Measurements from ENCODE around the gene NHSL2. TPM values are rescaled to one million over a fixed set of nuclear protein-coding genes. Genes with fewer than 3 reads are reported as not detected.
"Not testable (repeated sequence)": the region's sequence is repeated elsewhere in the genome, so short reads cannot be mapped to it uniquely, and the experiment has no call there.

NHSL2 gene
- total RNA-seq, 2 experiments from 2014 or later, result 0.97 TPM

GRCh38 chrX:72053508-72053907 is 142.9 kb downstream of the NHSL2 start:
- Mint-ChIP-seq H3K4me1 (ENCODE audit: low read depth) (peaks cover 3% of the 10 kb centered on the region), H3K27ac (no peak overlapping the region), H3K9me3 (no peaks in the 10 kb centered on the region), H3K36me3 (no peaks in the 10 kb centered on the region), H3K27me3 (no peaks in the 10 kb centered on the region), H3K4me3 (no peak overlapping the region)
- no peak for DNase-seq
- CTCF ChIA-PET, result no interaction called here
- POLR2A ChIA-PET, result no interaction called here
- intact Hi-C loops (cut with micrococcal nuclease), result no loop called here

DNA sequence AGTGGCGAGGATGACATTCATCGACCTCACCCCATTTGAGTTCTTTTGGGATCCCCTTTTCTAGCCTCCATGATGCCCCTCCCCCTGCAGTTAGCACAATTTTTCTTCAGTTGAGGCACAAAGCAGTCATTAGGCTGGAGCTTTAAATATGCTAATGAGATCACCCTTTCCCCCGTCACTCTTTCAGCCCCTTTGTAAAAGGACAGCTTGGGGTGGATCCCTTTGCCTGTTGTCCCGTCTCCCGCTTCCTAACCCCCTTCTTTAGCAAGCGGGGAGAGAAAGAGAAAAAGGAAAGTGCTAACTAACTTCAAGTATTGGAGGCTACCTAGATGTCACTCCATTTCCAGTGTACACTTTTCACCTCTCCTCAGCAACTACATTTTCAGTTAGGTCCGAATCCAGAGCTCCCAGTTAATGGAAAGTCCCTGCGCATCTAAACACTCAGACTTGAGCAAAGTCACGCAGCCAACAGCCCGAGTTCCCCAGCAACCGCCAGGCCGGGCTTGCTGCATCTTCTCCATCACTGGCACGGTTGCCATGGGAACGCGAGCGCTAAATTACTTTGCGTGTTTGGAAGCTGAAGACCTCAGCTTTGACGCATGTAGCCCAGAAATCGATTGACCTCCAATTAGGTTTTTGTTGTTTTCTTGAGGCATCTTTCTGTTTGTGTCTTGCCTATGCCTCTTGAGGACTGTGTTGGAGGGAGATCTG is 144.3 kb downstream of the NHSL2 start:
- no peak overlapping the region for H3K4me3 Mint-ChIP-seq
- no peaks in the 10 kb centered on the region for H3K9me3 Mint-ChIP-seq
- intact Hi-C loops (cut with micrococcal nuclease), result no loop called here
- DNase-seq, result no peak
- POLR2A ChIA-PET, result no interaction called here
- H3K4me1 Mint-ChIP-seq (ENCODE audit: low read depth), result peaks cover 7% of the 10 kb centered on the region
- CTCF ChIA-PET, result interaction anchor here (0.6 kb wide), 1 partner anchor 131 kb away, joined by 3 read pairs; no protein-coding TSS in a partner anchor
- no peak overlapping the region for H3K27ac Mint-ChIP-seq
- H3K27me3 Mint-ChIP-seq, result no peaks in the 10 kb centered on the region
- no peaks in the 10 kb centered on the region for H3K36me3 Mint-ChIP-seq

GRCh38 chrX:72057331-72057730 is 146.7 kb downstream of the NHSL2 start:
- H3K4me1 Mint-ChIP-seq (ENCODE audit: low read depth), result peaks cover 7% of the 10 kb centered on the region
- H3K4me3 Mint-ChIP-seq, result no peak overlapping the region
- DNase-seq, result no peak
- H3K36me3 Mint-ChIP-seq, result no peaks in the 10 kb centered on the region
- POLR2A ChIA-PET, result no interaction called here
- H3K9me3 Mint-ChIP-seq, result no peaks in the 10 kb centered on the region
- CTCF ChIA-PET, result no interaction called here
- H3K27ac Mint-ChIP-seq, result no peak overlapping the region
- no peaks in the 10 kb centered on the region for H3K27me3 Mint-ChIP-seq
- intact Hi-C loops (cut with micrococcal nuclease), result no loop called here

DNA sequence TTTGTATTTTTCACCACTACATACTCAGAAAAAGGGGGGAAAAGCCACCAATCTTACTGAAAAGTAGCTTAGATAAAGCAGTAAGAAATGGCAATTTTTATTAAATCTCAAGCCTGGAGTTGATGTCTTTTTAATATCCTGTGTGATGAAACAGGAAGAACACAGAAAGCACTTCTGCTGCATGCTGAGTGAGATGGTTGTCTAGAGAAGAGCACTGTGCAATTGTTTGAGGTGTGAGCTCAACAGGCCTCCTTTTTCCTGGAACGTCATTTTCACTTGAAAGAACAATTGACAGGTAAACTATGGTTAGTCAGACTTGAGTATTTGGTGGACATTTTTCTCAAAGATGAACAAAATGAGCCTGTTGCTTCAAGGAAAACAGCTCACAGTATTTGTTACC is 147.2 kb downstream of the NHSL2 start:
- no peak overlapping the region for H3K4me3 Mint-ChIP-seq
- DNase-seq, result no peak
- H3K27me3 Mint-ChIP-seq, result no peaks in the 10 kb centered on the region
- H3K4me1 Mint-ChIP-seq (ENCODE audit: low read depth), result peaks cover 7% of the 10 kb centered on the region
- no peaks in the 10 kb centered on the region for H3K9me3 Mint-ChIP-seq
- intact Hi-C loops (cut with micrococcal nuclease), result no loop called here
- no peak overlapping the region for H3K27ac Mint-ChIP-seq
- ChIA-PET CTCF (no interaction called here), POLR2A (no interaction called here)
- H3K36me3 Mint-ChIP-seq, result no peaks in the 10 kb centered on the region

DNA sequence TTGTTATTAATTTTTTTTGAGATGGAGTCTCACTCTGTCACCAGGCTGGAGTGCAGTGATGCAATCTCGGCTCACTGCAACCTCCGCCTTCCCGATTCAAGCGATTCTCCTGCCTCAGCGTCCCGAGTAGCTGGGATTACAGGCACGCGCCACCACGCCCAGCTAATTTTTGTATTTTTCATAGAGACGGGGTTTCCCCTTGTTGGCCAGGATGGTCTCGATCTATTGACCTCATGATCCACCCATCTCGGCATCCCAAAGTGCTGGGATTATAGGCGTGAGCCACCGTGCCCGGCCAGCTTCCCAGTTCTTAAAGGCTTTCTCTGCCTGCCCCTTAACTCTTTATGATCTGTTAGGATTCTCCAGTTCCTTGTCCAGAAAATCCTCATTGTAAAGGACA is 147.7 kb downstream of the NHSL2 start:
- intact Hi-C loops (cut with micrococcal nuclease); H3K27ac Mint-ChIP-seq; H3K4me3 Mint-ChIP-seq; POLR2A ChIA-PET; CTCF ChIA-PET; DNase-seq; H3K27me3 Mint-ChIP-seq; H3K9me3 Mint-ChIP-seq; H3K4me1 Mint-ChIP-seq (ENCODE audit: low read depth); H3K36me3 Mint-ChIP-seq: not testable (repeated sequence)

DNA sequence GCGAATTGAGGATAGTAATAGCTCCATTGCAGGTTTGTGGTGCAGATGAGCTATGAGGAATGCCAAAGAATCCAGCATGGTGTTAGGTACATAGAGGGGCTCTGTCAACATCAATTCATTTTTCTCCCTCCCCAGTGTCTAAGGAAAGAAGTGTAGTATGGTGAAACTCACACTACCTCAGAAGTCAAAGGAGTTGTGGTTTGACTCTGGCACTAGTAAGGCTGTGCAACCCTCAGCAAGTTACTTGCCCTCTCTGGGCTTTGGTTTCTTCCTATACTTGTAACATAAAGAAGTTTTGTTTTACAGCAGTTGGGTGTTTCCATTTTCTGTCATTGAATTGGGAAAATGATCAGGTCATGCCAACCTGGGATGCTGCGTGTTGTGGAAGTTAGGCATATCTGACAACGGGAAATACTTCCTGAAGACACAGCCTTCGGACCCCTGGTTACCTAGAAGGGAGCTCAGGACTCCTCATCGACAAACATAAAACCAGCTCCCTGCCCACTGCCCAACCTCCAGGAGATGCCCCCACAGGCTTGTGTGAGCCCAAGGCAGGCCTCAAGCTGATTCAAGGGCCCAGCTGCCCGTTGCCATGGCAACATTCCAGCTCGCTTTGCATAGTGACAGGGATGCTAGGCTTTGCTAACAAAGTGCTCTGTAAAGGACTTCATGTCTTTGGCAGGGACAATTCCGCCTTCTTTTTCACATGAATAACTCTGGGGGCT is 149.7 kb downstream of the NHSL2 start:
- intact Hi-C loops (cut with micrococcal nuclease), result no loop called here
- CTCF ChIA-PET, result no interaction called here
- H3K4me1 Mint-ChIP-seq (ENCODE audit: low read depth), result peaks cover 4% of the 10 kb centered on the region
- POLR2A ChIA-PET, result no interaction called here
- H3K9me3 Mint-ChIP-seq, result no peaks in the 10 kb centered on the region
- H3K27ac Mint-ChIP-seq, result no peak overlapping the region
- no peaks in the 10 kb centered on the region for H3K36me3 Mint-ChIP-seq
- no peak for DNase-seq
- no peaks in the 10 kb centered on the region for H3K27me3 Mint-ChIP-seq
- H3K4me3 Mint-ChIP-seq, result no peak overlapping the region

GRCh38 chrX:72060921-72061490 is 150.4 kb downstream of the NHSL2 start:
- no peaks in the 10 kb centered on the region for H3K27me3 Mint-ChIP-seq
- POLR2A ChIA-PET, result no interaction called here
- intact Hi-C loops (cut with micrococcal nuclease), result no loop called here
- H3K4me1 Mint-ChIP-seq (ENCODE audit: low read depth), result peaks cover 4% of the 10 kb centered on the region
- no peaks in the 10 kb centered on the region for H3K9me3 Mint-ChIP-seq
- no peak for DNase-seq
- no peaks in the 10 kb centered on the region for H3K36me3 Mint-ChIP-seq
- H3K27ac Mint-ChIP-seq, result no peak overlapping the region
- no peak overlapping the region for H3K4me3 Mint-ChIP-seq
- CTCF ChIA-PET, result no interaction called here

GRCh38 chrX:72062916-72063315 is 152.3 kb downstream of the NHSL2 start:
- Mint-ChIP-seq H3K27ac (no peak overlapping the region), H3K36me3 (no peaks in the 10 kb centered on the region), H3K9me3 (no peaks in the 10 kb centered on the region), H3K27me3 (peaks cover 1% of the 10 kb centered on the region), H3K4me1 (ENCODE audit: low read depth) (peaks cover 4% of the 10 kb centered on the region), H3K4me3 (no peak overlapping the region)
- ChIA-PET POLR2A (no interaction called here), CTCF (no interaction called here)
- intact Hi-C loops (cut with micrococcal nuclease), result no loop called here
- DNase-seq, result no peak

DNA sequence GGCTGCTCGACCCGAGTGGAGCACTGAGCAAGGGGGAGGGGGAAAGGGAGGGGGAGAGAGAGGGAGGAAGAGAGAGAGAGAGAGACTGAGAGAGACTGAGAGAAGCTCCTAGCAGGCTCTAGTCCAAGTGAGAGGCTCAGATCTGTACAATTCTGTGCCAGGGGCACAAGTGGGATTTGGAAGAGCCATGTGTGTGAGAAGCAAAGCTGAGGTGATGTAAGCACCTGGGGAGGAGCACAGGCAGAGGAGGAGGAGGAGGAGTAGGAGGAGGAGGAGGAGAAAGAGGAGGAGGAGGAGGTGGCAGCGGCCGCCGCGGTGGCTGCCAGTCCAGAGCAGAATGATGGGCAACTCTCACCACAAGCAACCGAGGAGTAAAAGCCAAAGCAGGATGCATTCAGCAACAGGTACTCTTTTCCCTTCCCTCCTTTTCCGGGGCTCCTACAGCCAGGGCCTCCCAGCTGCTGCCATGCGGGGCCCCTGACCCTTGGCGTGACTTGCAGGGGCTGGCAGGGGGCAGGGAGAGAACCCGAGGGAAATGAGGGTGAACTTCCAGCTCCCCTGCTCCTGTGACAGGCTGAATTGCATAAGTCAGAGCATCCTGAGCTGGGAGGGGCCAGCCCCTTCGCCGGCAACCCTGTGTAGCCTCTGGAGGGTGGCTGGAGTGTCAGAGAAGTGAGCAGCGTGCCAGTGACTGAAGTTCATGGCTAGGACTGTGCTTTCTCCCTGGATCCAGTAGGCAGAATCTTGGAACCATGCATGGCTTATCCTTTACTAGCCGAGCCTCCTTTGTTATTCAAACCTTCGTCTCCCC is 158.9 kb downstream of the NHSL2 start:
- POLR2A ChIA-PET, result no interaction called here
- CTCF ChIA-PET, result interaction anchor here (1.1 kb wide), 1 partner anchor 55 kb away, joined by 4 read pairs; no protein-coding TSS in a partner anchor
- no peak for DNase-seq
- Mint-ChIP-seq H3K36me3 (no peaks in the 10 kb centered on the region), H3K4me3 (peak overlapping the region; percentile 20), H3K4me1 (ENCODE audit: low read depth) (peaks cover 7% of the 10 kb centered on the region), H3K9me3 (no peaks in the 10 kb centered on the region), H3K27me3 (peaks cover 9% of the 10 kb centered on the region), H3K27ac (no peak overlapping the region)
- intact Hi-C loops (cut with micrococcal nuclease), result no loop called here

GRCh38 chrX:72071213-72071612 is 160.6 kb downstream of the NHSL2 start:
- intact Hi-C loops (cut with micrococcal nuclease), result no loop called here
- POLR2A ChIA-PET, result no interaction called here
- CTCF ChIA-PET, result interaction anchor here (1.1 kb wide), 1 partner anchor 52 kb away, joined by 4 read pairs; no protein-coding TSS in a partner anchor
- no peaks in the 10 kb centered on the region for H3K9me3 Mint-ChIP-seq
- H3K36me3 Mint-ChIP-seq, result no peaks in the 10 kb centered on the region
- no peak overlapping the region for H3K27ac Mint-ChIP-seq
- H3K4me3 Mint-ChIP-seq, result no peak overlapping the region
- peaks cover 7% of the 10 kb centered on the region for H3K4me1 Mint-ChIP-seq (ENCODE audit: low read depth)
- DNase-seq, result no peak
- peaks cover 9% of the 10 kb centered on the region for H3K27me3 Mint-ChIP-seq

- Mint-ChIP-seq H3K36me3 (no peaks in the 10 kb centered on the region), H3K9me3 (no peaks in the 10 kb centered on the region), H3K27ac (no peak overlapping the region), H3K4me1 (ENCODE audit: low read depth) (peaks cover 20% of the 10 kb centered on the region), H3K4me3 (no peak overlapping the region), H3K27me3 (peaks cover 3% of the 10 kb centered on the region)
- POLR2A ChIA-PET, result no interaction called here
- CTCF ChIA-PET, result interaction anchor here (1.1 kb wide), 1 partner anchor 55 kb away, joined by 3 read pairs; no protein-coding TSS in a partner anchor
- intact Hi-C loops (cut with micrococcal nuclease), result no loop called here
- no peak for DNase-seq
Observed at GRCh38 chrX:72073633-72074032, 163.0 kb downstream of the NHSL2 start.

DNA sequence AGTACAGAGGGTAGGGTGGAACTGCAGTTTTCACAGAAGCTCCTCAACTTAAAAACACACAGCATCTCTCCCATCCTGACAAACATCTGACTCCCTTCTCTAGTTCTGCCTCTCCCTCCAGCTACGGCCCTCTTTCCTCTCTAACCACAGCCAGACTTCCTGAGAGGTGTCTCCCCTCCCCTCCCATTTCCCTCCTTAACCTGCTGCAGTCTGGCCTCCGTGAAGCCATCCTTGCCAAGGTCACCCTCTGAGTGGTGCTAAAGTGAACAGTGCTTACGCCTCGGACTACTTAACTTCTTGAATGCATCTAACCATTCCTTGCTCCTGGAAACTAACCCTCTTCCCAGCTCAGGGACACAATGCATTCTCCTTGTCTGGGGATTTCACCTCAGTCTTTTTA is 167.8 kb downstream of the NHSL2 start:
- no peaks in the 10 kb centered on the region for H3K9me3 Mint-ChIP-seq
- no peak overlapping the region for H3K27ac Mint-ChIP-seq
- POLR2A ChIA-PET, result no interaction called here
- H3K4me1 Mint-ChIP-seq (ENCODE audit: low read depth), result peaks cover 13% of the 10 kb centered on the region
- intact Hi-C loops (cut with micrococcal nuclease), result no loop called here
- H3K27me3 Mint-ChIP-seq, result no peaks in the 10 kb centered on the region
- H3K4me3 Mint-ChIP-seq, result no peak overlapping the region
- CTCF ChIA-PET, result no interaction called here
- H3K36me3 Mint-ChIP-seq, result no peaks in the 10 kb centered on the region
- DNase-seq, result no peak
